ENCODE data around the gene CNOT4.

The CNOT4 gene

DNA sequence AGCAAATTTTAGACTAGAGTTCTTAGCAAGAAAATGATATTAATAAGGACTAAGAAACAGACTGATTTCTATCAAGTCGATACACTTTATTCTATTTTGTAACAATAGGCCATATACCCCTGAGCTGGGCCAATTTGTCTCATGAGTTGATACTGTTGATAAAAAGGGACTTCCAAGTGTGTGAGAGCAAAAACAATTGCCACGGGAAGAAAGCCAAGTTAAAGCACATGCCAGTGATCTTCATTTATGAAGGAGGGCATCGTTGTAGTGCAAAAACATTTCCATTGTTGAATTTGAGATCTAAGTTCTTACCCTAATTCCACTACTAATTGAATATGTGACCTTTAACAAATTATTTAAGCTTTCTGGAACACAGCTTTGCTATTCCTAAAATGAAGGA, 119.9 kb downstream of the CNOT4 start:
- TF ChIP-seq, protein P1, sequence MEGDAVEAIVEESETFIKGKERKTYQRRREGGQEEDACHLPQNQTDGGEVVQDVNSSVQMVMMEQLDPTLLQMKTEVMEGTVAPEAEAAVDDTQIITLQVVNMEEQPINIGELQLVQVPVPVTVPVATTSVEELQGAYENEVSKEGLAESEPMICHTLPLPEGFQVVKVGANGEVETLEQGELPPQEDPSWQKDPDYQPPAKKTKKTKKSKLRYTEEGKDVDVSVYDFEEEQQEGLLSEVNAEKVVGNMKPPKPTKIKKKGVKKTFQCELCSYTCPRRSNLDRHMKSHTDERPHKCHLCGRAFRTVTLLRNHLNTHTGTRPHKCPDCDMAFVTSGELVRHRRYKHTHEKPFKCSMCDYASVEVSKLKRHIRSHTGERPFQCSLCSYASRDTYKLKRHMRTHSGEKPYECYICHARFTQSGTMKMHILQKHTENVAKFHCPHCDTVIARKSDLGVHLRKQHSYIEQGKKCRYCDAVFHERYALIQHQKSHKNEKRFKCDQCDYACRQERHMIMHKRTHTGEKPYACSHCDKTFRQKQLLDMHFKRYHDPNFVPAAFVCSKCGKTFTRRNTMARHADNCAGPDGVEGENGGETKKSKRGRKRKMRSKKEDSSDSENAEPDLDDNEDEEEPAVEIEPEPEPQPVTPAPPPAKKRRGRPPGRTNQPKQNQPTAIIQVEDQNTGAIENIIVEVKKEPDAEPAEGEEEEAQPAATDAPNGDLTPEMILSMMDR (IDR thresholded peaks at IDR 0.05; ENCODE audit: low read depth, low read length), result no peak
- no peak overlapping the region for H3K4me3 ChIP-seq (ENCODE audit: low read depth, low read length)

DNA sequence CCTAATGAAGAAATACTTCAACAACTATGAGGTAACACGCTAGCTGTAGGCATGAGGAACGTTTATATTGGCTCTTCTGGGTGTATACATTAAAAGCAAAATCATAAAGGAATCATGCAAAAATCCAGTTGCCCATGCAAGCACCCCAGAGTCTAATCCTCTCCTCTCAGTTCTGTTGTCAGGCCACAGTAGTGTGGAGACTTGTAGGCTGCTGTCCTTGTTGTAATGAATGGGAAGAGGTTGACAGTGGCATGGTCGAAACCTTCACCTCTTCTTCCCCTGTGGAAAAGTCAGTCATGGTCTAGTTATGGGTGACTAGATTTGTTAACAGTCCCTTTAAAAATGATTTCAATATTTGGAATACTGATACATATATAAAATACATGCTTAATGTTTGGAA, 121.3 kb downstream of the CNOT4 start:
- H3K4me3 ChIP-seq (ENCODE audit: low read depth, low read length), result no peak overlapping the region

DNA sequence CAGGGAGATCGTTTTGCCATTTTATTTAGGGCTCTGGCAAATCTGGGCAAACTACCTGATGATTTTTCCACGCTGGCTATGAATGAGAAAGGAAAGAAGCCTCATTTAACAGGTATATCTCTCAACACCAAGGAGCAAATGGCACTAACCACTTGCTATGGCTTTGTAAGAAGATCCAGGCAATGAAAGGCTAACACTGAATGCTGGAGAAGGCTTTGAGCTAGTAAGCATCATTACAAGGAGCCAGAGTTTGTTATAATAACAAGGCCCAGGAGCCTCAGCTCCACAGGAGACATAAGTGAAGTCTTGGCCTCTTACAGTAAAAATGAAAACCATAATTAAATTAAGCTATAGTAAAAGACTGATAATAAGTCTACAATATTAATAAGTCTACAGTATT, 123.1 kb downstream of the CNOT4 start:
- TF ChIP-seq, protein P1 (IDR thresholded peaks at IDR 0.05; ENCODE audit: low read depth, low read length), result no peak
- no peak overlapping the region for H3K4me3 ChIP-seq (ENCODE audit: low read depth, low read length)

More for the DNA sequence above, 121.3 kb downstream of the CNOT4 start:
- TF ChIP-seq, protein P1 (IDR thresholded peaks at IDR 0.05; ENCODE audit: low read depth, low read length), result no peak

DNA sequence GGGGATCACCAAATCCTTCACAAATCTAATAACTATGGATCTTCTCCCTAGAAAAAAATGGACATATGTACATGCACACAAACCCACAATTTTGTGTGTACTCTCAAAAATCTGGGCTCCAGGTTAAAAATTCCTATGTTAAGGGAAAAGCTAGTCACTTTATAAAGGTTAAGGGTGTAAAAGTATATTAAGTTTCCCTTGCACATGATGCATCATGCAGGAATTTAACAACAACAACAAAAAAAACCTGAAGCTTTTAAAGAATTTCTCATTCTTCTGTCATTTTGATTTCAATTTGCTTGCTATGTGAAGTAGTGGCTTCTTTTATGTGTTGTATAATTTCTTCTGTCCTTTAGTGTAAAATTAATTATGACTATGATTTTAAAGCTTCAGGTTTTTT, 123.7 kb downstream of the CNOT4 start:
- H3K4me3 ChIP-seq (ENCODE audit: low read depth, low read length), result no peak overlapping the region
- TF ChIP-seq, protein P1 (IDR thresholded peaks at IDR 0.05; ENCODE audit: low read depth, low read length), result no peak

DNA sequence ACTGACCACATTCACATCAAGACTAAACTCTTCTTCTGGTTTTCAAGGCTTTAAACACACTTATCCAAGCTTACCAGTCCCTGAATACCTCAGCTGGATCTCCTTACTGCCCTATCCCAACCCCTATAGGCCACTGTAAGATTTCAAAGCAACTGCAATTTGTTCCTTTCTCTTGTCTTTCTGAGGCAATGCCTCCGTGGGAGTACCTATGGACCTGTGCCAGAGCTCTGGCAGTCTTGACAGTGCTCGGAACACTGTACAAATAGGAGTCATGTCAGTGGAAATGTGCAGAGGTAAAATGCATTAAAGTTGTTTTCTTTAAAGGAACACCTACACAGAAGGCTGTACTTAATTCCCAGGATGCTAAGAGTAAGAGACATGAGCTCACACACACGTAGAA, 124.7 kb downstream of the CNOT4 start:
- TF ChIP-seq, protein P1 (IDR thresholded peaks at IDR 0.05; ENCODE audit: low read depth, low read length), result no peak
- no peak overlapping the region for H3K4me3 ChIP-seq (ENCODE audit: low read depth, low read length)

DNA sequence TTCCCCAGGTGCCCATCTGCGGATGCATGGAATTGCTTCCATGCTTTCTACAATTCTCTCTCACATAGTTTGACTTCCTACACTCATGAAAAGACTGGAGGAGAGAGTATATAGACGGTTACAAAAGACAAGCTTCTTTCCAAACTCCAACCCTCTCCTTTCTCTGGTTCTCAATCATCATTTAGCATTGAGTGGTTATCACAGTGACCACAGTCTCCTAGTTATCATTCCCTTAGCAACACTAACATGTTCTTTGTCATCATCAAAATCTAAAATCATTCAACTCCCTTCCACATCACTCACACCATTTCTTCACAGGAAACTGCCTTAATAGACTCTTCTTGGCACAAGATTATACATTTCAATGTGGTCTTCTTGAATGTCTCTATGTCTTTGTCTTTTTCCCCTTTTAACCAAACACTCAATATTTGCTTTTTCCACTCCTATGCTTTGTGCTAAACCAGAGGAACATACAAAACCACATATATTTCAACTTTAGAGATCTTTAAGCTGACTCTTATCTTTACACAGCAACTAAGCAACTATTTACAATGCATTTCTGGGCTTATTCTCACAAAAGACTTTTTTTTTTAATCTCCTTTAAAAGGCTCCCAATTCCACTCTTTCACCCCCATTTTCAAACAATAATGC, 126.3 kb downstream of the CNOT4 start:
- TF ChIP-seq, protein P1 (IDR thresholded peaks at IDR 0.05; ENCODE audit: low read depth, low read length), result no peak
- no peak overlapping the region for H3K4me3 ChIP-seq (ENCODE audit: low read depth, low read length)

DNA sequence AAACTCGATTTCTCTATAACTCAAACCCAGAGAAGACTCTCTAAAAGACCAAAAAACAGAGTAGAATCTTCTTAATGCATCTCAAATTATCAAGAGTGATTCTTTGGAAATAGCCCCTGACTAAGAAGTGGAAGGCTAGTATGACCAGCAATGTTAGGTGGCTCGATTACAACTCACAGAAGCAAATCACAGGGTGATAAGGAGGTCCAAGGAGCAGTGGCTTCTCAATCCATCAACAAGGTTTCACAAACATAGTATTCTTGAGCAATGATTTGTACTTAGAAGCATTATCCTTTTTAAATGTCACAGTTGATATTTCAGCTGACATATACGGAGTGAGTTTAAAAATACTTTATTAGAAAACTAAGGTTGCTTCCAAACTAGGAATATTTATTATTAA, 127.7 kb downstream of the CNOT4 start:
- TF ChIP-seq, protein P1 (IDR thresholded peaks at IDR 0.05; ENCODE audit: low read depth, low read length), result no peak
- H3K4me3 ChIP-seq (ENCODE audit: low read depth, low read length), result no peak overlapping the region
